DND-41 (cell line): ENCODE measurements around the gene RIOX2.

Experiments used
- EZH2 ChIP-seq: IDR thresholded peaks from 3 replicates; pipeline ENCODE4 v1.6.1; 2012; ENCODE audit warnings: borderline replicate concordance, low read depth, mild to moderate bottlenecking, moderate library complexity, low read length, inconsistent platforms; ENCODE audit not compliant: severe bottlenecking
- TF ChIP-seq, protein P1 (sequence below): IDR thresholded peaks from 2 replicates; pipeline ENCODE4 v1.5.1; 2012; ENCODE audit warnings: borderline replicate concordance, low read length, moderate library complexity, mild to moderate bottlenecking; ENCODE audit not compliant: poor library complexity, severe bottlenecking; ENCODE audit errors: extremely low read depth

DNA sequence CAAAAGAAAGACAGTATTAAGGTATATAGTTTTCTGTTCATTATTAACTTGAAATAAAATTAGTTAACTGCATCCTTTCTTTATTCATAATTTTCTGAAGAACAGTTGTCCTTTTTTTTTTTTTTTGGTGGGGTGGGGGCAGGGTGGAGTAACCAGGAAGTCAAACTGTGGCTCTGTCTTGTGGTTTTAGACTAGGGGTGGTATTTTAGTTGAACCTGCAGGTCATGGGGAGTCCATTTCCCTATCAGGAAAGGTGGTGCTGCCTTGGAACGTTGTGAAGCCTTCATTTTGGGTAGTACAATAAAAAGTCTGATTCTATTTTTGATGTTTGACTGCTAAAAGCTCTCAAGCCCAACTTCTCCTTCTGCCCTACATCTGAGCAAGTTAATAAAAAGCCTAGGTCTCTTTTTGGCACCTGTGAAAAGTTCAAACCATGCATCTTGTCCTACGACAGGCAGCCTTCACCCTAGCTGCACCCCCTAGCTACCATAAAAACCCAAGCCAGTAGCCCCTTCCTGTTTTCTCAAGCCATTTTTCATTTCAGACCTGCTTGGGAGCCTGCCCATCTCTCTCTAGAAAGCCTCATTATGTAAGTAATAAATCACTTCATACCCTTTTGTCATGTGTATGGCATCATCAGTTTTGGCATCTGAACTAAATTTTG lies 31.2 kb upstream of the RIOX2 start:
- TF ChIP-seq, protein P1, sequence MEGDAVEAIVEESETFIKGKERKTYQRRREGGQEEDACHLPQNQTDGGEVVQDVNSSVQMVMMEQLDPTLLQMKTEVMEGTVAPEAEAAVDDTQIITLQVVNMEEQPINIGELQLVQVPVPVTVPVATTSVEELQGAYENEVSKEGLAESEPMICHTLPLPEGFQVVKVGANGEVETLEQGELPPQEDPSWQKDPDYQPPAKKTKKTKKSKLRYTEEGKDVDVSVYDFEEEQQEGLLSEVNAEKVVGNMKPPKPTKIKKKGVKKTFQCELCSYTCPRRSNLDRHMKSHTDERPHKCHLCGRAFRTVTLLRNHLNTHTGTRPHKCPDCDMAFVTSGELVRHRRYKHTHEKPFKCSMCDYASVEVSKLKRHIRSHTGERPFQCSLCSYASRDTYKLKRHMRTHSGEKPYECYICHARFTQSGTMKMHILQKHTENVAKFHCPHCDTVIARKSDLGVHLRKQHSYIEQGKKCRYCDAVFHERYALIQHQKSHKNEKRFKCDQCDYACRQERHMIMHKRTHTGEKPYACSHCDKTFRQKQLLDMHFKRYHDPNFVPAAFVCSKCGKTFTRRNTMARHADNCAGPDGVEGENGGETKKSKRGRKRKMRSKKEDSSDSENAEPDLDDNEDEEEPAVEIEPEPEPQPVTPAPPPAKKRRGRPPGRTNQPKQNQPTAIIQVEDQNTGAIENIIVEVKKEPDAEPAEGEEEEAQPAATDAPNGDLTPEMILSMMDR = no peak
- no peak for TF ChIP-seq EZH2
